GM06990 (cell line): Measurements from ENCODE around the gene KCTD6.

Experiments
- DNase-seq: peaks from one replicate; pipeline ENCODE4 v3.0.0-alpha.2; 2011; ENCODE audit not compliant: insufficient read length; ENCODE audit errors: extremely low read depth
- H3K27me3 ChIP-seq: replicated peaks from 2 replicates; pipeline ENCODE4 v1.6.0; 2011; ENCODE audit warnings: low read length; ENCODE audit not compliant: control insufficient read depth, insufficient read depth
- H3K36me3 ChIP-seq: 2 replicates; pipeline ENCODE4 v1.5.1; 2011; ENCODE audit warnings: low read length; ENCODE audit not compliant: control insufficient read depth, insufficient read depth
- H3K4me3 ChIP-seq: replicated peaks from 2 replicates; pipeline ENCODE4 v1.5.1; 2011; ENCODE audit warnings: low read depth, mild to moderate bottlenecking, control low read depth, low read length
- TF ChIP-seq, protein P1 (sequence below): IDR thresholded peaks from 2 replicates; pipeline ENCODE4 v1.5.1; 2011; ENCODE audit warnings: low read length, control low read depth, mild to moderate bottlenecking, inconsistent platforms; ENCODE audit not compliant: insufficient read depth, poor library complexity, severe bottlenecking

KCTD6 gene

GRCh38 chr3:58480309-58480708 lies 11.6 kb upstream of the KCTD6 start:
- DNase-seq, result no peak
- Histone ChIP-seq H3K36me3 (no peaks in the 10 kb centered on the region), H3K4me3 (no peak overlapping the region), H3K27me3 (no peaks in the 10 kb centered on the region; the same call in 1 of the 2 replicates)
- TF ChIP-seq, protein P1, sequence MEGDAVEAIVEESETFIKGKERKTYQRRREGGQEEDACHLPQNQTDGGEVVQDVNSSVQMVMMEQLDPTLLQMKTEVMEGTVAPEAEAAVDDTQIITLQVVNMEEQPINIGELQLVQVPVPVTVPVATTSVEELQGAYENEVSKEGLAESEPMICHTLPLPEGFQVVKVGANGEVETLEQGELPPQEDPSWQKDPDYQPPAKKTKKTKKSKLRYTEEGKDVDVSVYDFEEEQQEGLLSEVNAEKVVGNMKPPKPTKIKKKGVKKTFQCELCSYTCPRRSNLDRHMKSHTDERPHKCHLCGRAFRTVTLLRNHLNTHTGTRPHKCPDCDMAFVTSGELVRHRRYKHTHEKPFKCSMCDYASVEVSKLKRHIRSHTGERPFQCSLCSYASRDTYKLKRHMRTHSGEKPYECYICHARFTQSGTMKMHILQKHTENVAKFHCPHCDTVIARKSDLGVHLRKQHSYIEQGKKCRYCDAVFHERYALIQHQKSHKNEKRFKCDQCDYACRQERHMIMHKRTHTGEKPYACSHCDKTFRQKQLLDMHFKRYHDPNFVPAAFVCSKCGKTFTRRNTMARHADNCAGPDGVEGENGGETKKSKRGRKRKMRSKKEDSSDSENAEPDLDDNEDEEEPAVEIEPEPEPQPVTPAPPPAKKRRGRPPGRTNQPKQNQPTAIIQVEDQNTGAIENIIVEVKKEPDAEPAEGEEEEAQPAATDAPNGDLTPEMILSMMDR, result no peak

DNA sequence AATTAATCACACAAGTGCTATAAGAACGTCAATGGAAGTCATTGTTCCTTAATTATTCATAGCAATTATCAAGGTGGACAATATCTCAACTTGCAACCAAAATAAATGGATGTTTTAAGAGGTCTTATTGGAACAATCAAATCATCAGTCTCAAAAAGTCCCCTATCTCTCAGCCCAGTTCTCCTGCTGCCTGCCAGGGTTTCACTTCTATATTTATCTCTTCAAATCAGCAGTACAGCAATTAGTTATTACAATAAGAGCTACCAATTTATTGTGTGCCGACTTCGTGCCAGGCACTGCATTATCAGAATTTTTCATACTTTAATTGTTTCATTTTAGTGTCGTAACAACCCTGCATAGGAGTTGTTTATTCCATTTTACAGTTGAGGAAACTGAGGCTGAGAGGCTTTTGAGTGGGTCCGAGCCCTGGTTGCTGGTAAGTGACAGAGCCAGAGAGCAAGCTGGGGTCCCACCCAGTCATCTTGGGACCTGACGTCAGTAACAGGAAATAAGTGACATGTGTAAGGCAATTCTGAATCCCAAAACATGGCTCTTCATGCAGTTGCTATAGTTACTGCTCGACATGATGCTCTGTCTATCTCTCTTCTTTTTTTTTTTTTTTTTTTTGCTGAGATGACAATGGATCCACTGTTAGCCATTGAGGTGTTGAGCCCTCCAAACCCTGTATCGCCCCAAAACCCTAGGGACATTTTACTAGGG lies 8.8 kb upstream of the KCTD6 start:
- Histone ChIP-seq H3K36me3 (no peaks in the 10 kb centered on the region), H3K27me3 (no peaks in the 10 kb centered on the region; the same call in 1 of the 2 replicates), H3K4me3 (no peak overlapping the region)
- TF ChIP-seq, protein P1, result no peak
- DNase-seq, result no peak

GRCh38 chr3:58484045-58484721 lies 7.7 kb upstream of the KCTD6 start:
- TF ChIP-seq, protein P1, result no peak
- no peaks in the 10 kb centered on the region for H3K36me3 ChIP-seq
- H3K27me3 ChIP-seq, result no peaks in the 10 kb centered on the region; the same call in 1 of the 2 replicates
- H3K4me3 ChIP-seq, result no peak overlapping the region
- no peak for DNase-seq

DNA sequence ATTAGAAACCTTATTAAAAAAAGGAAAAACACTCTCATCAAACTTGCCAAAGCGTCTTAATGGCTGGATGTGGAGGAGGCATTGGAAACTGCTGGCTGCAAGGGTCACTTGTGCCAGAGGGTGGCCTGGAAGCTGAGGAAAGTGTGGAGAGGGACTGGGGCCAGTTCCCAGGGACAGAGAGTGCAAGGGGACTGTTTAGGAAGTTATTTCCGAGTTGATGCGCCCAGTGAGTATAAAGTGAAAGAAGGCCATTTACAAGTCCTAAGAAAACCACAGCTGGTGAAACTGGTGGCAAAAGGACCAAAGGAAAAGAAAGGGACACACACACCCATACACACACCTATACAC lies 7.2 kb upstream of the KCTD6 start:
- Histone ChIP-seq H3K36me3 (no peaks in the 10 kb centered on the region), H3K27me3 (no peaks in the 10 kb centered on the region), H3K4me3 (no peak overlapping the region)
- DNase-seq, result no peak
- TF ChIP-seq, protein P1, result no peak

GRCh38 chr3:58485801-58486435 lies 6.0 kb upstream of the KCTD6 start:
- Histone ChIP-seq H3K36me3 (no peaks in the 10 kb centered on the region), H3K27me3 (no peaks in the 10 kb centered on the region), H3K4me3 (no peak overlapping the region)
- TF ChIP-seq, protein P1, result no peak
- DNase-seq, result no peak
